Mucosa of descending colon (tissue), 3 donors: ENCODE measurements around the gene GLS. TPM values are rescaled to one million over a fixed set of nuclear protein-coding genes. Genes with fewer than 3 reads are reported as not detected.
"Not testable (repeated sequence)": the region's sequence is repeated elsewhere in the genome, so short reads cannot be mapped to it uniquely, and the experiment has no call there.

Source experiments
- ATAC-seq: fragments of 200-7000 bp; cut with Tn5 transposase; one replicate; pipeline ENCODE4 v1.9.1; 2020; ENCODE audit warnings: mild to moderate bottlenecking, moderate library complexity
- DNase-seq, 3 donors: peaks; one replicate each; pipeline ENCODE4 v3.0.0-alpha.2; 2020
- H3K36me3 ChIP-seq: fragments of 200-600 bp; one replicate; pipeline ENCODE4 v1.8.0; 2021; ENCODE audit warnings: low read depth, mild to moderate bottlenecking
- H3K4me1 ChIP-seq: fragments of 200-600 bp; one replicate; pipeline ENCODE4 v1.8.0; 2021; ENCODE audit warnings: low read depth, mild to moderate bottlenecking
- H3K4me3 ChIP-seq: fragments of 200-600 bp; one replicate; pipeline ENCODE4 v1.8.0; 2021; ENCODE audit warnings: mild to moderate bottlenecking
- H3K9me3 ChIP-seq: fragments of 200-600 bp; one replicate; pipeline ENCODE4 v1.8.0; 2021; ENCODE audit warnings: mild to moderate bottlenecking
- CTCF ChIP-seq: fragments of 200-600 bp; IDR thresholded peaks from one replicate; pipeline ENCODE4 v1.8.0; 2022; ENCODE audit warnings: antibody characterized with exemption, mild to moderate bottlenecking
- intact Hi-C, 2 donors: fragments of 100-400 bp; cut with DNase I in 1 of 2; cut with micrococcal nuclease in 1 of 2; formaldehyde crosslinking; loops; one replicate each; pipeline versions ENCODE4 v1.11.0 to v1.11.1; 2022; cut with DNase I, micrococcal nuclease
- total RNA-seq, 3 donors: library from RNA; stranded (reverse); fragmentation: NEBNext Ultra II Directional in 2 of 3; extraction: Animal tissue kit (Norgen Biotek cat#: 25700) in 2 of 3; gene quantifications; one replicate each; pipeline versions ENCODE4 v1.2.1 to v1.2.4, GENCODE V29; 2021 to 2023
- donor health status: DM: no; HTN: no; CAD: no; lungs with moderate emphysema.
- donor health status: DM: no; HTN: no; CAD: no.
- donor health status: DM: no; HTN: yes; CAD: no.

The GLS gene
- total RNA-seq, 3 donors from 2014 or later, result 49.8 to 91.9 (median 77.0) TPM

- intact Hi-C loops, result no loop called here
- ATAC-seq, result no peak
- DNase-seq, result no peak
- Histone ChIP-seq H3K9me3 (no peaks in the 10 kb centered on the region), H3K4me3 (no peak overlapping the region), H3K4me1 (no peaks in the 10 kb centered on the region), H3K36me3 (peaks cover 38% of the 10 kb centered on the region)
- no peak for TF ChIP-seq CTCF
Observed at GRCh38 chr2:190993292-190993643, 112.6 kb downstream of the GLS start.

- intact Hi-C loops, result no loop called here
- ATAC-seq, result no peak
Observed at GRCh38 chr2:190994148-190994547, 113.5 kb downstream of the GLS start.

DNA sequence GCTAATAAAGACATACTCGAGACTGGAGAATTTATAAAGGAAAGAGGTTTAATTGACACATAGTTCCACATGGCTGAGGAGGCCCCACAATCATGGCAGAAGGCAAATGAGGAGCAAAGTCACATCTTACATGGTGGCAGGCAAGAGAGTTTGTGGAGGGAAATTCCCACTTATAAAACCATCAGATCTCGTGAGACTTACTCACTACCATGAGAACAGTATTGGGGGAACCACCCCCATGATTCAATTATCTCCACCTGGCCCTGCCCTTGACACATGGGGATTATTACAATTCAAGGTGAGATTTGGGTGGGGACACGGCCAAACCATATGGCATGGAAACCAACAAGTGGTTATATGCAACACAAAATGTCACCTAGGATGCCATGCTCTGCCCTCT is 114.7 kb downstream of the GLS start:
- H3K9me3 ChIP-seq, intact Hi-C loops, H3K4me3 ChIP-seq, ATAC-seq, H3K4me1 ChIP-seq, DNase-seq: not testable (repeated sequence)
- peaks cover 41% of the 10 kb centered on the region for H3K36me3 ChIP-seq

More at GRCh38 chr2:190994148-190994547, 113.5 kb downstream of the GLS start:
- no peak for DNase-seq
- Histone ChIP-seq H3K4me3 (no peak overlapping the region), H3K9me3 (no peaks in the 10 kb centered on the region), H3K4me1 (no peaks in the 10 kb centered on the region), H3K36me3 (peaks cover 41% of the 10 kb centered on the region)
- TF ChIP-seq CTCF, result no peak

GRCh38 chr2:190996338-190996946 is 115.8 kb downstream of the GLS start:
- DNase-seq (peak in 1 of 3 donors; percentile 30), ATAC-seq (peak; percentile 71)
- H3K9me3 ChIP-seq, result no peaks in the 10 kb centered on the region
- TF ChIP-seq CTCF, result peak; percentile 15
- peaks cover 31% of the 10 kb centered on the region for H3K36me3 ChIP-seq
- no peak overlapping the region for H3K4me3 ChIP-seq
- intact Hi-C loops, result no loop called here
- H3K4me1 ChIP-seq, result no peaks in the 10 kb centered on the region

- ATAC-seq, result peak; percentile 45
- no peak for DNase-seq
- H3K4me1 ChIP-seq, result no peaks in the 10 kb centered on the region
- intact Hi-C loops, result no loop called here
- no peaks in the 10 kb centered on the region for H3K9me3 ChIP-seq
- peaks cover 31% of the 10 kb centered on the region for H3K36me3 ChIP-seq
- TF ChIP-seq CTCF, result no peak
- H3K4me3 ChIP-seq, result no peak overlapping the region
Observed at GRCh38 chr2:190996947-190997346, 116.3 kb downstream of the GLS start.

GRCh38 chr2:190997526-190998113 is 117.0 kb downstream of the GLS start:
- DNase-seq (no peak), ATAC-seq (no peak)
- intact Hi-C loops, result no loop called here
- Histone ChIP-seq H3K9me3 (no peaks in the 10 kb centered on the region), H3K36me3 (peaks cover 31% of the 10 kb centered on the region), H3K4me3 (no peak overlapping the region), H3K4me1 (no peaks in the 10 kb centered on the region)
- TF ChIP-seq CTCF, result no peak
